Pancreas (tissue), 10 donors: Measurements from ENCODE around the gene EP400. TPM values are rescaled to one million over a fixed set of nuclear protein-coding genes. Genes with fewer than 3 reads are reported as not detected.
A peak's percentile ranks its signal among the peaks of the same experiment; 100 is the strongest.

ENCODE experiments used
- ATAC-seq, 4 donors: fragments of 200-7000 bp; cut with Tn5 transposase; one replicate each; pipeline versions ENCODE4 v1.8.0 to v1.9.1; 2020; ENCODE audit warnings: mild to moderate bottlenecking in 4 of 4, moderate library complexity in 4 of 4
- DNase-seq, 6 donors: peaks; one replicate each; pipeline ENCODE4 v3.0.0-alpha.2; 2020
- FAIRE-seq: peaks from 2 replicates; lab custom pipeline; 2012; peaks lifted over from hg19 to GRCh38; lab: Jason Lieb, UNC
- H3K27ac ChIP-seq, 4 donors: fragments of 200-600 bp; sonication (generic); 1 replicate in 3 of 4; 2 replicates in 1 of 4; pipeline versions ENCODE4 v1.5.0 to v1.8.0; 2020
- H3K27me3 ChIP-seq, 4 donors: fragments of 200-600 bp; one replicate each; pipeline ENCODE4 v1.8.0; 2021
- H3K36me3 ChIP-seq, 3 donors: fragments of 200-600 bp; sonication (generic) in 1 of 3; one replicate each; pipeline versions ENCODE4 v1.5.0 to v1.8.0; 2020 to 2021
- H3K4me1 ChIP-seq, 3 donors: fragments of 200-600 bp; one replicate each; pipeline ENCODE4 v1.8.0; 2021
- H3K4me3 ChIP-seq, 4 donors: fragments of 200-600 bp; sonication (generic) in 2 of 4; one replicate each; pipeline versions ENCODE4 v1.5.0 to v1.8.0; 2020 to 2021
- H3K9me3 ChIP-seq, 4 donors: fragments of 200-600 bp; one replicate each; pipeline ENCODE4 v1.8.0; 2021
- WGBS, 2 donors: extraction: QIAGEN DNeasy Blood & Tissue Kit; methylation state at CpG; one replicate each; pipeline ENCODE4 v1.1.7; 2013; 5-methylcytosine and 5-hydroxymethylcytosine counted together
- intact Hi-C, 3 donors: fragments of 100-400 bp; cut with DNase I; formaldehyde crosslinking; loops; one replicate each; pipeline versions ENCODE4 v1.11.1 to v1.14.2; 2022
- polyA plus RNA-seq, 2 donors: library from polyadenylated mRNA; stranded (reverse); fragments of 200-250 nt; gene quantifications; one replicate each; pipeline ENCODE4 v1.2.3, GENCODE V29; 2013
- total RNA-seq, 6 donors: library from RNA; stranded (reverse); fragmentation: NEBNext Ultra II Directional in 4 of 6; extraction: Animal tissue kit (Norgen Biotek cat#: 25700) in 4 of 6; gene quantifications; one replicate each; pipeline versions ENCODE4 v1.2.1 to v1.2.4, GENCODE V29; 2021 to 2023
- TF ChIP-seq, protein P1 (sequence below), 4 donors: fragments of 200-600 bp; sonication (generic) in 3 of 4; IDR thresholded peaks; one replicate each; pipeline versions ENCODE4 v1.5.0 to v1.8.0; 2021; ENCODE audit warnings: antibody characterized with exemption in 4 of 4
- donor health status: healthy with polysubstance abuse.
- donor health status: DM: no; HTN: no; CAD: no; lungs with moderate emphysema.
- donor health status: DM: no; HTN: no; CAD: no.
- donor health status: control.
- donor health status: control.
- donor health status: Bipolar disorder and iron deficiency.
- donor health status: DM: yes; HTN: yes; CAD: no.
- donor health status: DM: no; HTN: no; CAD: no.
- donor health status: DM: no; HTN: no; CAD: no.
- donor health status: DM: yes; HTN: yes; CAD: no.

EP400 gene
- total and polyA plus RNA-seq, 8 donors: 15.9 to 24.3 (median 16.7) TPM

GRCh38 chr12:131940141-131940547 lies 9.6 kb upstream of the EP400 start:
- WGBS, 2 donors: 69 to 79% methylated on average over 8 of the region's 8 CpGs
- Histone ChIP-seq H3K36me3 (peaks cover 0 to 8% (median 7%) of the 10 kb centered on the region in 3 donors), H3K27me3 (no peaks in the 10 kb centered on the region), H3K4me3 (no peak overlapping the region), H3K27ac (no peak overlapping the region), H3K9me3 (no peaks in the 10 kb centered on the region), H3K4me1 (no peaks in the 10 kb centered on the region)
- DNase-seq: peak in 1 of 6 donors; percentile 19
- intact Hi-C loops: no loop called here
- no peak for ATAC-seq
- no peak for FAIRE-seq
- TF ChIP-seq, protein P1, sequence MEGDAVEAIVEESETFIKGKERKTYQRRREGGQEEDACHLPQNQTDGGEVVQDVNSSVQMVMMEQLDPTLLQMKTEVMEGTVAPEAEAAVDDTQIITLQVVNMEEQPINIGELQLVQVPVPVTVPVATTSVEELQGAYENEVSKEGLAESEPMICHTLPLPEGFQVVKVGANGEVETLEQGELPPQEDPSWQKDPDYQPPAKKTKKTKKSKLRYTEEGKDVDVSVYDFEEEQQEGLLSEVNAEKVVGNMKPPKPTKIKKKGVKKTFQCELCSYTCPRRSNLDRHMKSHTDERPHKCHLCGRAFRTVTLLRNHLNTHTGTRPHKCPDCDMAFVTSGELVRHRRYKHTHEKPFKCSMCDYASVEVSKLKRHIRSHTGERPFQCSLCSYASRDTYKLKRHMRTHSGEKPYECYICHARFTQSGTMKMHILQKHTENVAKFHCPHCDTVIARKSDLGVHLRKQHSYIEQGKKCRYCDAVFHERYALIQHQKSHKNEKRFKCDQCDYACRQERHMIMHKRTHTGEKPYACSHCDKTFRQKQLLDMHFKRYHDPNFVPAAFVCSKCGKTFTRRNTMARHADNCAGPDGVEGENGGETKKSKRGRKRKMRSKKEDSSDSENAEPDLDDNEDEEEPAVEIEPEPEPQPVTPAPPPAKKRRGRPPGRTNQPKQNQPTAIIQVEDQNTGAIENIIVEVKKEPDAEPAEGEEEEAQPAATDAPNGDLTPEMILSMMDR (IDR thresholded peaks at IDR 0.05): no peak

DNA sequence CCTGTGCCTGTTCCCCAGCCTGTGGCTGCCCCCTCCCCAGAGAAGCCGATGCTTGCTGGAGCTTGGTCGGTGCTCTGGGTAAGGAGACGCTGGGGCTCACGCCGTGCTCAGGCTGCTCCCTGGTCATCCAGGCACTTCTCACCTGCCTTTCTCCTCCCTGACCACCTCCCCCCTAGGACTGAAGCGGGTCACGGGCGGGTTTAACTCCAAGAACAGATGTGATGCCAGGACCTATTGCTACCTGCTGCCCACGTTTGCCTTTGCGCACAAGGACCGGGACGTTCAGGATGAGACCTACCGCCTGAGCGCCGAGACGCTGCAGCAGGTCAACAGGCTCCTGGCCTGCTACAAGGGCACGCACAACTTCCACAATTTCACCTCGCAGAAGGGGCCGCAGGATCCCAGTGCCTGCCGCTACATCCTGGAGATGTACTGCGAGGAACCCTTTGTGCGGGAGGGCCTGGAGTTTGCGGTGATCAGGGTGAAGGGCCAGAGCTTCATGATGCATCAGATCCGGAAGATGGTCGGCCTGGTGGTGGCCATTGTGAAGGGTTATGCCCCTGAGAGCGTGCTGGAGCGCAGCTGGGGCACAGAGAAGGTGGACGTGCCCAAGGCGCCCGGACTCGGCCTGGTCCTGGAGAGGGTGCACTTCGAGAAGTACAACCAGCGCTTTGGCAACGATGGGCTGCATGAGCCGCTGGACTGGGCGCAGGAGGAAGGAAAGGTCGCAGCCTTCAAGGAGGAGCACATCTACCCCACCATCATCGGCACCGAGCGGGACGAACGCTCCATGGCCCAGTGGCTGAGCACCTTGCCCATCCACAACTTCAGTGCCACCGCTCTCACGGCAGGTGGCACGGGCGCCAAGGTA lies 8.4 kb upstream of the EP400 start:
- Histone ChIP-seq H3K27ac (no peak overlapping the region), H3K4me1 (no peaks in the 10 kb centered on the region), H3K27me3 (no peaks in the 10 kb centered on the region), H3K9me3 (no peaks in the 10 kb centered on the region), H3K4me3 (no peak overlapping the region), H3K36me3 (peaks cover 0 to 8% (median 7%) of the 10 kb centered on the region in 3 donors)
- DNase-seq: peak in 1 of 6 donors; percentile 43
- 95 to 96% methylated on average over 45 to 46 of the region's 46 CpGs for WGBS, 2 donors
- TF ChIP-seq, protein P1 (IDR thresholded peaks at IDR 0.05): no peak
- FAIRE-seq: no peak
- no peak for ATAC-seq
- intact Hi-C loops: no loop called here

- intact Hi-C loops: no loop called here
- no peak for FAIRE-seq
- Histone ChIP-seq H3K4me1 (no peaks in the 10 kb centered on the region), H3K27me3 (no peaks in the 10 kb centered on the region), H3K27ac (no peak overlapping the region), H3K36me3 (peaks cover 0 to 8% (median 7%) of the 10 kb centered on the region in 3 donors), H3K4me3 (no peak overlapping the region), H3K9me3 (no peaks in the 10 kb centered on the region)
- ATAC-seq: no peak
- peak in 1 of 6 donors; percentile 25 for DNase-seq
- WGBS, 2 donors: 90 to 92% methylated on average over 7 of the region's 7 CpGs
- TF ChIP-seq, protein P1 (IDR thresholded peaks at IDR 0.05): no peak
Observed at GRCh38 chr12:131941987-131942341, 7.8 kb upstream of the EP400 start.

DNA sequence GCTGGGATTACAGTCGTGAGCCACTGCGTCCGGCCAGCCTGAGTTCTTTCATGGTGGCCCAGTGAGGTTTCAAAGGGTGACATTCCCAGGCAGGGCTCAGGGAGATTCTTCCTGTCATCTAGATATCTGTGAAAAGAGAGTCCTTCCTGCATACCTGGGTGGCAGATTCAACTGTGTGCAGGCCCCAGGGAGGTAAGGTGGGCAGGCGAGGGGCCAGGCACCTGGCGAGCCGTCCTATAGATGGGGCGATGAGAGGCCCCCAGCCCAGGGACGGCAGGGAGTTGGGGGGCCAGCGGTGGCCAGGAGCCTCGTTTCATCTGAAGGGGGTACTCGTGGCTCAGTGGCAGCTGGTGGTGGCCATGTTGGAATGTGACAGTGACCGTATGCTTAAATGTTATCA lies 7.1 kb upstream of the EP400 start:
- Histone ChIP-seq H3K27me3 (no peaks in the 10 kb centered on the region), H3K9me3 (no peaks in the 10 kb centered on the region), H3K4me1 (no peaks in the 10 kb centered on the region), H3K27ac (no peak overlapping the region), H3K36me3 (peaks cover 0 to 8% (median 7%) of the 10 kb centered on the region in 3 donors), H3K4me3 (no peak overlapping the region)
- 92 to 95% methylated on average over 12 of the region's 12 CpGs for WGBS, 2 donors
- TF ChIP-seq, protein P1 (IDR thresholded peaks at IDR 0.05): no peak
- FAIRE-seq: no peak
- intact Hi-C loops: no loop called here
- no peak for ATAC-seq
- peak in 1 of 6 donors; percentile 30 for DNase-seq

GRCh38 chr12:131943389-131943788 lies 6.4 kb upstream of the EP400 start:
- intact Hi-C loops: no loop called here
- peaks cover 0 to 8% (median 7%) of the 10 kb centered on the region in 3 donors for H3K36me3 ChIP-seq
- no peaks in the 10 kb centered on the region for H3K27me3 ChIP-seq
- TF ChIP-seq, protein P1 (IDR thresholded peaks at IDR 0.05): no peak
- ATAC-seq (no peak), FAIRE-seq (no peak), DNase-seq (peak in 1 of 6 donors; percentile 32)
- no peak overlapping the region for H3K4me3 ChIP-seq
- H3K27ac ChIP-seq: no peak overlapping the region
- no peaks in the 10 kb centered on the region for H3K4me1 ChIP-seq
- WGBS, 2 donors: 96 to 99% methylated on average over 8 of the region's 8 CpGs
- H3K9me3 ChIP-seq: no peaks in the 10 kb centered on the region
